Stimulated activated CD4-positive, alpha-beta T cell treated with anti-CD3 and anti-CD28 coated beads, Interleukin-1b, Interleukin-23, amount 100 ng/mL, for 48 hours (primary cell): ENCODE data around the gene SIGMAR1.

ENCODE experiments used
- DNase-seq: peaks from one replicate; pipeline ENCODE4 v3.0.0-alpha.2; 2020

The SIGMAR1 gene

DNA sequence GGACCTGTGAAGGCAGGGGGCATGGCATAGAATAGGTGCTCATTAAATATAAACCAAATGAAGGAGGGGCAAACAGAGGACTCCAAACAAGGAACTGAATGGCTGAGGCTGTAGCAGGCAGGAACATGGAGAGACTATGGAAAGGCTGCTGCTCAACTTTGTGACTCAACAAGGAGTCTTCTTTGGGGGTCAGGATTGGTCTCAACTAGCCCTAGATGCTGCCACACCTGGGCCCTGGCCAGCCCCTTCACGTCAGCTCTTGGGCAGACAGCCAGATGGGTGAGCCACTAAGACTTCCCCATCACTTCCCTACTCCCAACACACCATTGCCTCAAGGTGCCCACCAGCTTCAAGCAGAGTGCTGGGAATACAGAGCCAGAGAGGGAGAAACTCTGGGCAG is 36.7 kb downstream of the SIGMAR1 start:
- DNase-seq: no peak

DNA sequence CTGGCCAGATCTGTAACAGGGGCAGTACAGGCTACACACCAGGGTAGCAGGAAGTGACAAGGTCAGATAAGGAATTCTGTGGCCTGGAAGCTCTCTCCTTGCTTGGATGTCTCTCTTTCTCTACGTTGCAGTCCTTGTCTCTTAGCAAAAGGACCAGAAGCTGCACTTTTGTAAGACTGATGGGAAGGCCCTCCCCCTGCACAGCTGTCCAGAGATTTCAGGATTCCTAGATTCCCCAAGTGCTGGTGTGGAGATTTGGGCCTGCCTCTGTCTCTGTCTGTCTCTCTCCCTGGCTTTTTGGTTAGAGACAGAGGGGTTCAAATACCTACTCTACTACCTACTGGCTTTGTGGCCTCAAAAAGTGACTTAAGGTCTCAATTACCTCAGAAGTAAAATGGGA is 38.0 kb downstream of the SIGMAR1 start:
- DNase-seq: no peak

DNA sequence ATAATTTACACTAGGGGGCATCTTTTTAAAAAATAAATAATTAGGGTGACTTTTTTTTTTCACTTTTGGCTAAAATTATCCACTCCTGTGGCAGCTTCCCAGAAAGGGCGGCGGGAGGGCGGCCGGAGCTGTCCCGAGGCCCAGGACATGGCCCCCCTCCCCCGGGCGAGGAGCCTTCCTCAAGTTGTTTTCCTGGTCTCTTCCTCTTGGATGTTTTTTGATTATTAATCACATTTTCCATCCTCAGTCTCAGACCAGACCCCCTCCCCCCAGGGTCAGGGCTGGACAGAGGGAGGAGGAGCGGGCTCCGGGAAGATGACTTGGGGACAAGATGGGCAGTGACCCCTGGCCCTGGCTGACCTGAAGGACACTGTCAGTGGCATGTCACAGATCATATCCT is 43.4 kb downstream of the SIGMAR1 start:
- DNase-seq: no peak

DNA sequence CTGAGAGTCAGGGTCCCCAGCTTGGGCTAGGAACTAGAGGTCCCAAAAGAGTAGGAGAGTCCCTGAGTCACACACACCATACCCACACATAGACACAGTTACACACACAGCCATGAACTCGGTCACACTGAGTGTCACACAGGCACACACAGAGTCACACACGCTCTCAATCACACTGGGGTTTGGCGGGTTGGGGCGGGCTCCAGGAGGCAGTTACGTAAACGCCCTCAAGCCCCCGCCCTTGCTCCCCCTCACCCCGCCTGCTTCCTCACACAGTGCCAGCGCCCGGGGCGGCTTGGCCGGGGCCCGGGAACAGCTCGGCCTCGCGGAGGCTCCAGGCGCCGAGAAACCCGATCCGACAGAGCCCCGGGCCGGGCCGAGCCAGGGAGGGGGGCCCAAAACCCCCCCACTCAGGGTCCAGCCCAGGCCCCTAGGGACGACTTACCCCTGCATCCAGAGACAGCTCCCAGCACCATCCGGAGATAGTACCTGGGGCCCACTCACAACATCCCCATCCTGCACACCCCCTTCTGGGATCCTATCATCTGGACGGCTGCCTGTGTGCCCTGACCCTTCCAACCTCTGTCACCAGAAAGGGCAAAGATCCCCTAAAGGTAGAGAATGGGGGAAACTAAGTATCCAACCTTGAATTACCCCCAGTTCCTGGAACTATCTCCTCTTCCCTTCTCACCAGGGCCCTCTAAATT is 44.5 kb downstream of the SIGMAR1 start:
- no peak for DNase-seq

DNA sequence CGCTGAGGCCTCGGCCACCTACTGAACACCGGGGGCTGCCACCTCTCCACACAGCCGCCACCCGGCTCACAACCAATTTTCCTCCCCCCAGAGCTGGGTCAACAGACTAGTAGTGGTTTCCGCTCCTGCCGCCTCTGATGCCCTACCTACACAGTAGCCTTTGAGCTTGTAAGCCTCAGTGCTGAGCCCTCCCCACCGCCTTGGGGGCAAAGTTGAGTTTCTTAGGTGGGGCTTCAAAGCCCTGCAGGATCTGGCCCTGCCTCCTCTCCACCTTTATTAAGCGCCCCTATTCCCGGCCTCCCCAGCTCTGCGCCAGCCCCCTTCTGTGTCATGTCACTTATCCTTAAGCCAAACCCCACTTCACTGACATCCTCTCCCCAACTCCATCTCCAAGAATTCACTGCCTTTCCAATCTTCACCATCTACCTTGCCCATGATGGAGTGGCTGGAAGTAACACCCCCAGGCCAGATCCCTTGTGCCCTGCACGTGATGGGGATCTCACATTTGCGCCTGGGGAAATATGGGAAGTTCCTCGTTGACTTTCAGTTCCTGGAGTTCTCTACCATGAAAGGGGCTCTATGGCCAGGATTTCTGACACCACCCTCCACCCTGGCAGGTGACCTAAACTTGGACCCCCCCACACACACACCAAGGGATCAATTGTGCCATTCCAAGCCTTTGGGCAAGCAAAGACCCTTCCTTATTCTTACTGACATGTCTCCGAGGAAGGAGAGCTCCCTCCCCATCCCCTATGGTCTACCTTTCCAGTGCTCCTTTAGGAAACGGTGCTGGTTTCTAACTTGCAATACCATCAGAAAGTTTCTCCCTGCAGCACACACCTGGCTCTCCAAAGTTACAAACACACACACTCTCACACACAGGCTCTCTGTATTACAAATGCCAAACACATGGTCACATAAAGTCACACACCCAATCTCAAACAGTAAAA is 45.4 kb downstream of the SIGMAR1 start:
- DNase-seq: no peak

DNA sequence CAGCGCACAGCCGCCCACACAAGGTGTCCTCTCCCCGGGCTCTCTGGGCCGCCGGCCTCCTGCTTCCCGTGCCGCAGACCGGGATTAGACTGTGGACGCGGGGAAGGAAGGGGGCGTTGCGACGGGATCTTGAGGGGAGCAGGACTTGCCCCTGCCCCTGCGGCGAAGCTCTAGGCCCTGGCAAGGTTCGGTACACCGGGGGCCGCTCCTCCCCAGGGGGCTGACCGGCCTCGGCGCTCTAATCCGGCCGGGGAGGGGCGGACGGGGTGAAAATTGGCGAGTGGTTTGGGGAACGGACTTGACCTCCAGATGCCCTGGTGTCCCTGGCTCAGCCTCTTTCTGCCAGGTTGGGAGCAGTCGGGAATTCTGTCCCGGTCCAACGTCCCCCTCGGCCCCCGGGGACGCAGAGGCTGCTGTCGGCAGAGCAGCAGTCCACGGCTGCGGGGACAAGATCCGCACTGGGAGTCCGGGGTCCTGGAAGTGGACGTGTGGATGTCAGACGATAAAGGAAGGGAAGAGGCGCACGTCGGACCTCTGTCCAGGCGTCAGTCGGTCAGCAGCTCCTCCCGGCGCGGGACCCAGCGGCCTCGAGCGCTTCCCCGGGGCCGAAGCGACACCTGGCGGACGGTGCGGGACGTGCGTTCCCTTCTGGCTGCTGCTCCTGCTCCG is 46.2 kb downstream of the SIGMAR1 start:
- peak; percentile 75 for DNase-seq

DNA sequence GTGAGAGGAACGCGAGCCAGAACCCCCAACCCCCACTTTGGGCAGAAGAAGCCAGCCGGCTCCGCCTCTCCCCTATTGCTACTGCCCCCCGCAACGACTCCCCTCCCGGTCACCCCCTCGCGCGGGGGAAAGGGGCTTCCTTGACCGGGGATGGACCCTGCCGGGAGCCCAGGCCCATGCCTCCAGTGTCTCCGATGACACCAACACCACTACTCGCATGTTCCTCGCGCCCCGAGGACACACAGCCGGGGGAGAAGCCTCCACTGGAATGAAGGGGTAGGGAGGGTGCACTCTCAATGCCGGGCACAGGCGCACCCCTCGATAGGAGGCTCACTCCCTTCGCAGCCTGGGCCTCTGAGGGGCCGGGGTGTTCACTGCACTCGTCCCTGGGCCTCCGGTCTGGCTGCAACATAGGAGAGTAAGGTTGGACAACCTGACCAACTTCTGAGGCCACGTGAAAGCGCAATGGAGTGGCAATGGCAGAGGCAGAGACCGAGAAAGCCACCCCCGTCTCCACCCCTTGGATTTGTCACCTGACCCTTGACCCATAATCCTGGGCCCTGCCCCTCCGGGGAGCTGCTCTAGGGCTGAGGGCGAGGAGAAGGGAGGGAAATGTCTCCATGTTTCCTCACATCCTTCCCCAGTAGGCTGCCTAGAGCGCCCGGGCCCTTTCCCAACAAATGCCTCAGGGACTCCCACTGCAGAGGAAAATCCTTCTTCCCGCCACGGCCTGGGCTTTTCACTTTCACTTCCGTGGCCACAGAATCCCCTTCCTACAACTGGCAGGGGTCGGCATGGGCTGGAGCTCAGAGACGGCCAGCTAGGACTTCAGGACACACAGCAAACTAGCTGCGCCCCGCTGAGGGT is 47.0 kb downstream of the SIGMAR1 start:
- no peak for DNase-seq

DNA sequence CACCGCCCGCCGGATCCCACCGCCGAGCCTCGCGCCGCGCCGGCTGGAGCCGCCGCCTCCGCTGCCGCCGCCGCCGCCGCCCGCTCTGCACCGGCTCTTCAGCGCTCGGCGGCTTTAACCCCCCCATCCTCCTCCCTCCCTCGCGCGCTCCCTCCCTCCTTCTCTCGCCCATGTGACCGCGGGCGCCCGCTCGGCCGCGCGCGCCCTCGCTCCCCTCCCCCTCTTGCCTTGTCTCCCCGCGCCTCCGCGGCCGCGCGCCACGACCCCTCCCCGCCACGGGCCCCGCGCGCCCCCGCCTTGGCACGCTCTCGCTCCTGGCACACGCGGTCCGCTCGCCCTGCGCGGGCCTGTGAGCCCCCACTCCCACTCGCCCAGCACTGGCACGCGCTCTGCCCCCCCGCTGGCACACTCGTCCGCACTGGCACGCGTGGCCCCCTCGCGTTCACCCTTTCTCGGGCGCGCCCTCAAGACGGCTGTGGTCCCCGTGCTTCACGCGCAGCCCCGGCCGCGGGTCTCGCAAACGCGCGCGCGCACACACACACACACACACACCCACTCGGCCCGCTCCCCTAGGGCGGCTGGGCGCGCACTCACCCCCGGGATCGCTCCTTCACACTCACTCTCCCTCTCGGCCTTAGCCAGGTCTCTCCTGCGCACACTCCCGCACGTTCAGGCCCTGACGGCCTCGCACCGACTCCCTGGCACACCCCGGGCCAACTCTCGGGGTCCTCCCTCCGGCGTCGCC is 47.8 kb downstream of the SIGMAR1 start, which contains the start of gene CNTFR:
Gene CNTFR, minus strand, starts transcription at position 89 of the 745 bp plus-strand sequence. CDS start 20,743 bp downstream, outside the sequence.
- DNase-seq: no peak

DNA sequence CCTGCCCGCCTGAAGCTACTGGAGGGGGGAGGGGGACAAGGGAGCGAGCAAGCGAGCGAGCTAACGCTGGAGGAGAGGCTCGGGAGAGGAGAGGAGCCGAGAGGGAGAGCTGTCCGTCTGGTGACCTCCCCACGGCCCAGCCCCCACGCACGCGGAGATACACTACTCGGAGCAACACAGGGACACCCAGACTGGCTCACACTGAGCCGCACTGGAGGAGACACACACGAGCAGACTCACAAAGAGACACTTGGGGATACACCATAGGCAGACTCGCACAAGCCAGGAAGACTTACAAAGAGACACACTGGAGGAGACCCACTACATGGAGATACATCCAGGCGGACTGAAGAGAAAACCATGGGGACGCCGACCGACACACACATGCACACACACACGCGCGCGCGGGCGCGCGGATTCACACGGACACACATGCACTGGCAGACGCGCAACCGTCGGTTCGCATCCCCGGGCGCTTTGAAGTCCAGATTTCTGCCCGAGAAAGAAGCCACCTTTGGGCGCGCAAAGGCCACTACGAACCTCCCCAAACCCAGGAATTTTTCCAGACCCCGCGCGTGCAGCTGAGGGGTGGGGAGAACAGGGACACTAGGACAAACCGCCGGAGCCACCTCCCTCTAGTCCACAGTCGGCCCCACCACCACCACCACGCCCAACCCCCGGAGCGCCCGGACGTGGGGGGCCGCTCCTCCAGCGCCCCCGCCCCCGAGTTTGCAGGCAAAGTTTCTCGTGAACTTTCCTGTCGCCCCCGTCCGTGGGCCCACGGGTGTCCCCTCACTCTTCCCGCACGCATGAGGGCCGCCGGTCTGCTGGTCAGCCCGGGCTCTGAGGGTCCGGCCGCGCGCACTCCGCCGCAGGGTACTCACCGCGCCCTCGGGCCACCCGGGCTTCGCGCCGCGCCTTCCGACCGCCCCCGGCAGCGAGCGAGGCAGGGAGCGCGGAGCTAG is 48.6 kb downstream of the SIGMAR1 start:
- DNase-seq: no peak

DNA sequence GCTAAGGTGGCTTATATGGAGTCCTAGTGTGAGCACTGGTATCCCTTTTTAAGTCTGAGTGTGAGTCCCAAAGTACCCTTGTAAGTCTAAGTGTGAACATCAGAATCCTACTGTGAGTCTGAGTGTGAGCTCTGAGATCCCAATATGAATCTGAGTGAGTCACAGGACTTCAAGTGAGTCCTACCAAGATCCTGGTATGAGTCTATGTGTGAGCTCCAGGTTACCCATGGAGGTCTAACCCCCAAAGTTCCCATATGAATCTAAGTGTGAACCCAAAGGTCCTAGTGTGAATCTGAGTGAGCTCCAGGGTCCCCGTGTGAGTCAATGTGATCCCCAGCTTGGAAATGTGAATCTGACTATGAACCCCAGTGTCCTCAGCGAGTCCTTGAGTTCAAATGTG is 50.3 kb downstream of the SIGMAR1 start:
- no peak for DNase-seq

DNA sequence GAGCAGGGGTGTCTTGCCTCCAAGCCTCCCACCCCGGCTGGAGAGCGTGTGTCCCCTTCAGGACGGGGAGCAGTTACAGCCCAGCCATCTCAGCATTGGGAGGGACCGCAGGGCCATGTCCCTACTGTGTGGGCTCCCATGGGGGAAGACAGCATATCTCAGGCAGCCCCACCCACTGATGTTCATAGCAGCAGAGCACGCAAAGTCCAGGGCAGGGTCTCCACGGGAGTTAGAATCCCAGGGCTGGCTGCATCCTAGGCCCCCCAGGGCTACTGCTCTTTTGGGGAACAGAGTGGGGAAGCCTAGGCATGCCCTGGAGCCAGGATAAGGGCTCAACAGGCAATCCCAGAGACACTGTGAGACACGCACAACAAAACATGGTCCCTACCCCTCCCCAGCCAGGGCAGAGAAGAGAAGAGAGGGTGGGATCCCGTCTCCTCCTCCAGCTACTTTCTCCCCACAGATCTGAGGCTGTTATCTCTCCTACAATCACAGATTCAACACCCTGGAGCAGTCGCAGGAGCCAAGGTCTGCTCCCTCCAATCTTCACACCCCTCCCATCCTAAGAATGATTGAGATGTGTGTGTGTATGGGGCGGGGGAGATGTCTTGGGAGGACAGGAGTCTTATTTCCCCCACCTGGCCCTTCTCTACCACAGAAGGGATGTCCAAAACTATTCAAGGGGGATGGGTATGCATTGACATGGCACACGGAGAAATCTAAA is 51.5 kb downstream of the SIGMAR1 start:
- DNase-seq: no peak

DNA sequence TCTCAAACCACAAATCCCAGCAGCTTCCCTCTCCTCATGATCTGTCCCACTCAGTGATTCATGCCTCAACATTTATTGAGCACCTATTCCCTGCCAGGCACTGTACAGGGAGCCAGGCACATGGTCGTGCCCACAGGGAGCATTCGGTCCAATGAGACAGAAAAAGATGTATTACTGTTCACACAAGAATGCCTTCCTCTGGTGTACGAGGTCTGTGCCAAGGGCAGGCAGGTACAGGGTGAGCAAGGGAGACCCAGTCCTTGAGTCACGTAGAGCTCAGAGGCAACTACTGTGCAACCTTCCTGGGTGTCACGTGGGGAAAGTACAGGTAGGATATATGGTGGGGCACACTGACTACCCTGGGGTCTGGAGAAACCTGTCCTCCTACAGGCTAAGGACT is 52.6 kb downstream of the SIGMAR1 start:
- no peak for DNase-seq
